ENCODE results near the gene FBXO42.
"Not testable (repeated sequence)": the region's sequence is repeated elsewhere in the genome, so short reads cannot be mapped to it uniquely, and the experiment has no call there.

FBXO42 gene

DNA sequence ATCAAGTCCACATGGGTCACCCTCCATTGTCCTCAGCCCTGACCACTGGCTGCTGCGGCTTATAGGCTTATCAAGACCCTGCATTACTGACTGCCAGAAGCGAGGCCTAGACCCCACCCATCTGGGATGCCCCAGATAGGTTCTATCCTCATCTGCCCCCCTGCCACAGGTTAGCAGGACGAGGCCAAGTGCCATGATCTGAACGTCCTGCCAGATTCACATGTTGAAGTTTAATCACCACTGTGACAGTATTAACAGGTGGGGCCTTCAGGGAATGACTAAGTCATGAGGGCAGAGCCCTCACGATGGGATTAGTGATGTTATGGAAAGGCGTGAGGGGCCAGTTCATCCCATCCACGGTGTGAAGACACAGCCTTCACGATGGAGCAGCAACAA is 109.1 kb downstream of the FBXO42 start:
- no peak for DNase-seq (ENCODE audit: low spot score)

- no peak for DNase-seq (ENCODE audit: low spot score)
Observed at GRCh38 chr1:16242556-16243214, 109.6 kb downstream of the FBXO42 start.

- no peak for DNase-seq (ENCODE audit: low spot score)
Observed at GRCh38 chr1:16241221-16241708, 111.0 kb downstream of the FBXO42 start.

DNA sequence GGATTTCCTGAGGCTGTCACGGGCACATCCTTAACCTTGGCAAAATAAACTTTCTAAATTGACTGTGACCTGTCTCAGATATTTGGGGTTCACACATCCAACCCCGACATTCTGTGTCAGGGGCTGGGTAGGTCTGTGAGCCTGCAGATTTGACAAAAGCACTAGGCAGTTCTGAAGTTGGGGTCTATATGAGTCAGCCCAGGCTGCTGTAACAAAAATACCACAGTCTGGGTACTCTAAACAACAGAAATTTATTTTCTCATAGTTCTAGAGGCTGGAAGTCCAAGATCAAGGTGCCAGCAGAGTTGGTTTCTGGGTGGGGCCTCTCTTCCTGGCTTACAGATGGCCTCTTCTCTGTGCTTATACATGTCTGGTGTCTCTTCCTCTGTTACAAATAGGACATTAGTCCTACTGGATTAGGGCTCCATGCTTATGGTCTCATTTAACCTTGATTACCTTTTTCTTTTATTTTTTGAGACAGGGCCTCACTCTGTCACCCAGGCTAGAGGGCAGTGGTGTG is 112.2 kb downstream of the FBXO42 start:
- DNase-seq (ENCODE audit: low spot score) = no peak

- no peak for DNase-seq (ENCODE audit: low spot score)
Observed at GRCh38 chr1:16237343-16237830, 114.9 kb downstream of the FBXO42 start.

DNA sequence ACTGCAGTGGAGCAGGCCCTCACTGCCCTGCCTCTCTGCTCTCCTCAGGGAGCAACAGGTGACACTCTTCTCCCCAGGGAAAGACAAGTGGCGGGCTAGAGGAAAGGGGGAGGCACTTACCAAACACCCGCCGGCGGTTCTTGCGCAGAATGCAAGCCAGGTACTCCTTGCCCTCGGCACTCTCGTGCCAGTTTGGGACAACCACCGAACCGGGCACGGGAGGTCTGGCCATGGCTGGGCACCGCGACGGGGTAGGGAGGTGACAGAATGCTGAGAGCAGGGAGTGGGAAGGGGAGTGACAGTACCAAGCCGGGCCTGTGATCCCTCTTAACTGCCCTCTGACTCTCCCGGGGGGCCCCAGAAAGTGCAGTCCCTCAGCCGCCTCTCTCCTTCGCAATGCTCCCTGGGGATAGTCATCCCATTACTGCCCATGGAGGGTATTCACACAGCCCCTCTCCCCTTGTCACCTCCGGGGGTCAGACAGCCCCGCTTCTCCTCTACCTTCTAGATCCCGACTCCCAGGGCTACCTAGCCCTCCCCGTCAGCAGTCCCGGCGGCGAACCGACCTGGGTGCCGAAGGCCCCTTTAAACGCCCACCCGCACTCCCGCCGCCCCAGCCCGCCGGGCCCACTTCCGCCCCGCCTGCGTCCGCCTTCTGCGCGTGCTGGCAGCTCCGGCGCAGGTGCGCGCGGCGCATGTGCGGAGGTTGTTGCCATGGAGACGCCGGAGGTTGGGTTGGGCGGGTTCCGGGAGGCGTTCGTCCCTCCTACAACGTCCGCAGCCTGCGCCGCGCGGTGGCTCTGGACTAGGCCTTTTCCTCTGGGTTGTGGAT is 115.6 kb downstream of the FBXO42 start, which contains the start of gene CPLANE2:
Gene CPLANE2 (minus strand): TSS at position 673 of the 832 bp plus-strand sequence. CDS start 441 bp downstream, at position 232.
- DNase-seq (ENCODE audit: low spot score) = peak; percentile 91

DNA sequence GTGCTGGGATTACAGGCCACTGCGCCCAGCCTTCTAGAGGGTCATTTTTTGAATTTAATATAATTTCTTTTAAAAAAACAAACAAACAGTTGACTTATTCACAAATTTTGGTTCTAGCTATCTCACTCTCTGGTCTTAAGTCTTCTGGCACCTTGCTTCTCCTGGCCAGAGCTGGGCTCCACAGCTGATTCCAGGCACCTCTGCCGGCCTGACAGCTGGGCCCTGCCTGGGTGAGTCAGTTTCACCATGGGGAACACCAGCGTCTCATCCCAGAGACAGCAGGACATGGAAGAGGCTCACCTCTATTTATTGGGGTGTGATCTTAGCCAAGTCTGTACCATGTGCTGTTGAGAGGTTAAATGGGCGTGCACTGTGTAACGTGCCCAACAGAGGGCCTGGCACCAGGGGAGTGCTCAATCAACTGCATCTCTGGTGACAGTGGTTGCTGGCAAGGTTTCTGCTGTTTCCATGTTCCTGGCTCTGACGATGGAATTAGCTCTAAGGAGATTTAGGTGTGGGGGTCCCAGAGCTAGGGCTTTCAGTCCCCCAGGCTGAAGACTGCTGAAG is 116.3 kb downstream of the FBXO42 start:
- DNase-seq (ENCODE audit: low spot score) = no peak

DNA sequence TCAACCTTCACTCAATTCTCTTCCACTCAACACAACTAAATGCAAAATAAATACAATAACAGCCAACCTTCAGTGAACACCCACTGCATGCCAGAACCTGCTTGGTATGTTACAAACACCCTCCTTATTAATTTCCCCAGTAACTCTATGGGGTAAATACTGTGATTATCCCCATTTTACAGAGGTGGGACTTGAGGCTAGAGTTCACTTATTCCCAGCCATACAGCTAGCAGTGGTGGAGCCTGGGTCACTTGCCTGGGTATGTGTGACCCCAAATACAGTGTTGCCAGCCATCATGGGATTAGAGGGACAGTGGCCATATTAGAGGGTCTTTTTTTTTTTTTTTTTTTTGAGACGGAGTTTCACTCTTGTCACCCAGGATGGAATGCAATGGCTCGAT is 116.9 kb downstream of the FBXO42 start:
- no peak for DNase-seq (ENCODE audit: low spot score)

- DNase-seq (ENCODE audit: low spot score) = no peak
Observed at GRCh38 chr1:16233431-16233830, 118.8 kb downstream of the FBXO42 start.

DNA sequence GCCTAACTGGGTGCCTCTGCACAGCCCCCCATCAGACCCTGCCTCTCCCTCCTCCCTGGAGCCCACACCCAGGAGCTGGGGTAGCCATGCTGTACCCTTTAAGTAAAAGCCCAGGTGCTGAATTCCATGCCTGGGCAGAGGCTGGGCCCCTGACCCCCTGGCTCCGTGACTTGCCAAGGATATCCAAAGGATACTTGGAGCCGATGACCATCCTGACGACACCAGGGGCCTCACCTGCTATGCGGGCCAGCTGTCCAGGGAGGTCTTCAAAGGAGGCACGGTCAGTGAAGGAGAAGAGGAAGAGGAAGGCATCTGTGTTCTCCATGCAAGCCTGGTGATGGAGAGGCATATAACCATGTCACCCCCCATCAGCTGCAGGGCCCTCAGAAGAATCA is 120.0 kb downstream of the FBXO42 start:
- DNase-seq (ENCODE audit: low spot score) = no peak

DNA sequence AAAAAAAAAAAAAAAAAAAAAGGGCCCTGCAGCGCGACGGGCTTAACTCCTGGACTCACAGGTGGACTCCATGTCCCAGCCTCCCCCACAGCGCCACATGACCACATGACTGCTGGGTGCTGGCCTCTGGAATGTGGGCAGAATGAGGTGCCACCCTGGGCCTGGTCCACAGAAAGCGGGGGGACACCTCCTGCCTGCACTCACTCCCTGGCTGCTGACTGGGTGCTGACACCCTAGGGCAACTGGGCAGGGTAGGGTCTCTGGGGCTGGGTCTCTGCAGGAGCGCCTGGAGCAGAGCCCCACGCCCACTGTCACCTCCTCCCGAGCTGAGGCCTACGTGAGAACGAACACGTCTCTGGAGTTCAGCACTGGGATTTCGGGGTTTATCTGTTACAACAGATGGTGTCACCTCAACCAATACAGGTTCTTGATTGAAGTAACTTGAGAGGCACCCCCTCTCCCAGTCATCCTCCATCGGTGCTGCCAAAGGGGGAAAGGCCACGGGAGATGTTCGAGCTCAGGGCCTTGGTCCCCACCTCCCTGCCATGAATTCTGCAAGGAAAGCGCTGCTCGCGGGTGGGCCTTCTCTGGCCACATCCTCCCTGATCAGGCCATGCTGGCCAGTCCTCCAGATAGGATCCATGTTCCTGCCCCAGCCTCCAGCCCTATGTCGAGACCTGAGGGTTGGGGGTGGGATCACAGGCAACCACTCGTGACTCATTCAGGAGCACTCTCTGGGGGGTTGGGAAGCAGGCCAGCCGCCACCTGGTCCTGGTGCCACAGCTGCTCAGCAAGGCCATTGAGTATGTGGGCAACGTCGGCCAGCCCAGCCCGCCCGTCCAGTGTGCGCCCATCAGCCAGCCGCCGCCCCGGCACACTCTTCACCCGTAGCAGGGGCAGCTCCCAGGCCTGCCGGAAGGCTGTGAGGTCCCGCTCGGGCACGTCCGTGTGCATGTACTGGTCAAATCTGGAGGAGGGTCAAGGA is 120.7 kb downstream of the FBXO42 start:
- DNase-seq (ENCODE audit: low spot score) = no peak

GRCh38 chr1:16230744-16231143 is 121.5 kb downstream of the FBXO42 start:
- DNase-seq (ENCODE audit: low spot score) = no peak

- DNase-seq (ENCODE audit: low spot score) = no peak
Observed at GRCh38 chr1:16229976-16230740, 122.1 kb downstream of the FBXO42 start.

DNA sequence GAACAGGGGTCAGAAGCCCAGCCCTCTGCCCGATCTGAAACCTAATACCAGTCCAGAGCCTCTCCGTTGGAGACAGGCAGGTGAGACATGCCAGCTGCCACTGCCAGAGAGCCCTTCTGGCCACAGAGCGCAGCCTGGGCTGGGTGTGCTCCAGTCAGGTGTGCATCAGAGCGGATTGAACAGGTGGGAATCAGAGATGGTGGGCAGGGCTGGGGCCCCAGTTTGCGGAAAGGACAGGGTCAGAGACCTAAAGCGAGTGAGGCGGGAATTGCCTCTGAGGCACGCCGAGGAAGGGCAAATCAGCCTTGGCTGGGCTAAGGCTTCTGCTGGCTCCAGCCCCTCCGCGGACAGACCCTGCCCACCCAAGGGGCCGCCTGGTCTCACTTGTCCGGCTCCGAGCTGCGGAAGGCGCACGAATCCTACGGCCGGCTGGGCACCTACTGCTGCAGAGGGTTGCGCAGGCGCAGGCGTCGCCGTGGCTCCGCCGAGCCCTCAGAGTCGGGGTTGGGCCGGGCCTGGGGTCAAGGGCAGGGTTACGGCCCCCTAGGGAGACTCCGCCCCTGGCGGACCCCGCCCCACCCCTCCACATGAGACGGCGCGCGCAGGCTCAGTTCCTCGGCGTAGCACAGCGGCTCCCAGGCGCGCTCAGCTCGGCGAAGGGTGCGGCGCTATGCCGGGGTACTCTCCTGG is 125.6 kb downstream of the FBXO42 start:
- no peak for DNase-seq (ENCODE audit: low spot score)

GRCh38 chr1:16226129-16226489 is 126.2 kb downstream of the FBXO42 start:
- DNase-seq (ENCODE audit: low spot score) = no peak

GRCh38 chr1:16224472-16224871 is 127.8 kb downstream of the FBXO42 start:
- DNase-seq (ENCODE audit: low spot score) = no peak

- DNase-seq (ENCODE audit: low spot score) = not testable (repeated sequence)
Observed at GRCh38 chr1:16222716-16223115, 129.6 kb downstream of the FBXO42 start.

- DNase-seq (ENCODE audit: low spot score) = no peak
Observed at GRCh38 chr1:16221499-16221898, 130.8 kb downstream of the FBXO42 start.

- no peak for DNase-seq (ENCODE audit: low spot score)
Observed at GRCh38 chr1:16219968-16220500, 132.2 kb downstream of the FBXO42 start.

DNA sequence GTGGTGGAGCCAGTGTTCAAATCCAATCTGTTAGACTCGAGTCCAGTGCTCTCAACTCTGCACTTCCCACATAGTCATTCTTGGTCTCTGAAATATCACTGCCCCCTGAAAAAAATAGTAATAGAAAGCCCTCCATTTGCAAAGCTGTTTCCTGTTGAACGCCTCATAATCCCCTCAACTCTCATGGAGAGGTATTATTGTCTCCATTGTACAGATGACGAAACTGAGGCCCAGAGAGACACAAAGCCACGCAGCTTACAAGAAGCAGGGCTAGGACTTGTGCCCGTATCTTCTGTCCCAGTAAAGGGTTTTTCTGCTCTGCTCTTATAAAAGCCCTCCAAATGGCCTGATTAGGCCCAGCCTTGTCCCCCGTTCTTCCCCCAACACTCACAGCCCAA is 133.6 kb downstream of the FBXO42 start:
- no peak for DNase-seq (ENCODE audit: low spot score)
